ENCODE data around the gene LCAT. TPM values are rescaled to one million over a fixed set of nuclear protein-coding genes. Genes with fewer than 3 reads are reported as not detected.
A peak's percentile ranks its signal among the peaks of the same experiment; 100 is the strongest.

The LCAT gene
- total RNA-seq, 1 donor from 2014 or later = 17.0 TPM

GRCh38 chr16:67909056-67909742, 34.7 kb downstream of the LCAT start:
- H3K9me3 Mint-ChIP-seq (ENCODE audit: unreplicated experiment) = no peaks in the 10 kb centered on the region
- no peak overlapping the region for H3K4me3 Mint-ChIP-seq (ENCODE audit: unreplicated experiment)
- peaks cover 25% of the 10 kb centered on the region for H3K36me3 Mint-ChIP-seq (ENCODE audit: low read depth, unreplicated experiment)
- no peak for TF ChIP-seq CTCF (IDR thresholded peaks at IDR 0.05; ENCODE audit: unreplicated experiment)
- no peak overlapping the region for H3K27ac Mint-ChIP-seq (ENCODE audit: unreplicated experiment)
- H3K4me1 Mint-ChIP-seq (ENCODE audit: unreplicated experiment) = peaks cover 7% of the 10 kb centered on the region
- no peaks in the 10 kb centered on the region for H3K27me3 Mint-ChIP-seq (ENCODE audit: unreplicated experiment)
- no peak for DNase-seq (ENCODE audit: low spot score)

GRCh38 chr16:67907397-67908180, 36.3 kb downstream of the LCAT start:
- no peak for TF ChIP-seq CTCF (IDR thresholded peaks at IDR 0.05; ENCODE audit: unreplicated experiment)
- no peak overlapping the region for H3K27ac Mint-ChIP-seq (ENCODE audit: unreplicated experiment)
- H3K4me1 Mint-ChIP-seq (ENCODE audit: unreplicated experiment) = peaks cover 20% of the 10 kb centered on the region
- H3K27me3 Mint-ChIP-seq (ENCODE audit: unreplicated experiment) = no peaks in the 10 kb centered on the region
- H3K36me3 Mint-ChIP-seq (ENCODE audit: low read depth, unreplicated experiment) = peaks cover 20% of the 10 kb centered on the region
- H3K9me3 Mint-ChIP-seq (ENCODE audit: unreplicated experiment) = no peaks in the 10 kb centered on the region
- H3K4me3 Mint-ChIP-seq (ENCODE audit: unreplicated experiment) = no peak overlapping the region
- DNase-seq (ENCODE audit: low spot score) = no peak

GRCh38 chr16:67902831-67903230, 41.1 kb downstream of the LCAT start:
- H3K27me3 Mint-ChIP-seq (ENCODE audit: unreplicated experiment) = peaks cover 2% of the 10 kb centered on the region
- H3K4me3 Mint-ChIP-seq (ENCODE audit: unreplicated experiment) = peak overlapping the region; percentile 52
- TF ChIP-seq CTCF (IDR thresholded peaks at IDR 0.05; ENCODE audit: unreplicated experiment) = no peak
- peak overlapping the region; percentile 100 for H3K27ac Mint-ChIP-seq (ENCODE audit: unreplicated experiment)
- no peaks in the 10 kb centered on the region for H3K9me3 Mint-ChIP-seq (ENCODE audit: unreplicated experiment)
- no peak for DNase-seq (ENCODE audit: low spot score)
- peaks cover 39% of the 10 kb centered on the region for H3K4me1 Mint-ChIP-seq (ENCODE audit: unreplicated experiment)
- H3K36me3 Mint-ChIP-seq (ENCODE audit: low read depth, unreplicated experiment) = peaks cover 19% of the 10 kb centered on the region

GRCh38 chr16:67901734-67902133, 42.2 kb downstream of the LCAT start:
- peaks cover 14% of the 10 kb centered on the region for H3K36me3 Mint-ChIP-seq (ENCODE audit: low read depth, unreplicated experiment)
- peaks cover 43% of the 10 kb centered on the region for H3K4me1 Mint-ChIP-seq (ENCODE audit: unreplicated experiment)
- no peaks in the 10 kb centered on the region for H3K9me3 Mint-ChIP-seq (ENCODE audit: unreplicated experiment)
- DNase-seq (ENCODE audit: low spot score) = no peak
- H3K27ac Mint-ChIP-seq (ENCODE audit: unreplicated experiment) = peak overlapping the region; percentile 100
- no peak for TF ChIP-seq CTCF (IDR thresholded peaks at IDR 0.05; ENCODE audit: unreplicated experiment)
- no peak overlapping the region for H3K4me3 Mint-ChIP-seq (ENCODE audit: unreplicated experiment)
- peaks cover 2% of the 10 kb centered on the region for H3K27me3 Mint-ChIP-seq (ENCODE audit: unreplicated experiment)

- TF ChIP-seq CTCF (IDR thresholded peaks at IDR 0.05; ENCODE audit: unreplicated experiment) = no peak
- no peak for DNase-seq (ENCODE audit: low spot score)
- H3K27me3 Mint-ChIP-seq (ENCODE audit: unreplicated experiment) = peaks cover 5% of the 10 kb centered on the region
- H3K4me1 Mint-ChIP-seq (ENCODE audit: unreplicated experiment) = peaks cover 52% of the 10 kb centered on the region
- no peak overlapping the region for H3K4me3 Mint-ChIP-seq (ENCODE audit: unreplicated experiment)
- H3K27ac Mint-ChIP-seq (ENCODE audit: unreplicated experiment) = peak overlapping the region; percentile 62
- peaks cover 9% of the 10 kb centered on the region for H3K36me3 Mint-ChIP-seq (ENCODE audit: low read depth, unreplicated experiment)
- no peaks in the 10 kb centered on the region for H3K9me3 Mint-ChIP-seq (ENCODE audit: unreplicated experiment)
These were observed 46.7 kb downstream of the LCAT start for GRCh38 chr16:67897231-67897630.

All from endothelial cell (in vitro differentiated cells).